Measurements from ENCODE around the gene AGRN. TPM values are rescaled to one million over a fixed set of nuclear protein-coding genes. Genes with fewer than 3 reads are reported as not detected.
A peak's percentile ranks its signal among the peaks of the same experiment; 100 is the strongest.
"Not testable (repeated sequence)": the region's sequence is repeated elsewhere in the genome, so short reads cannot be mapped to it uniquely, and the experiment has no call there.

AGRN gene
- total RNA-seq, 2 experiments from 2014 or later = 18.3 to 22.8 TPM

- H3K4me3 Mint-ChIP-seq = no peak overlapping the region
- H3K27ac Mint-ChIP-seq = no peak overlapping the region
- peaks cover 38% of the 10 kb centered on the region for H3K27me3 Mint-ChIP-seq
- no peak for DNase-seq
- ChIA-PET POLR2A (no interaction called here), CTCF (interaction anchor here (0.8 to 2.7 kb wide), 11 partner anchors 8 to 307 kb away, joined by 3 to 19 read pairs (median 7); partner anchors contain the start of genes ISG15 and NOC2L)
- no peaks in the 10 kb centered on the region for H3K4me1 Mint-ChIP-seq
- H3K9me3 Mint-ChIP-seq = peaks cover 2% of the 10 kb centered on the region
- peaks cover 4% of the 10 kb centered on the region for H3K36me3 Mint-ChIP-seq (ENCODE audit: low read depth)
These were observed 34.8 kb upstream of the AGRN start for GRCh38 chr1:985126-985525.

GRCh38 chr1:988061-988460 is 31.9 kb upstream of the AGRN start:
- CTCF ChIA-PET; POLR2A ChIA-PET; H3K4me3 Mint-ChIP-seq; H3K36me3 Mint-ChIP-seq (ENCODE audit: low read depth); H3K27ac Mint-ChIP-seq; DNase-seq; H3K9me3 Mint-ChIP-seq: not testable (repeated sequence)
- peaks cover 41% of the 10 kb centered on the region for H3K27me3 Mint-ChIP-seq
- peaks cover 14% of the 10 kb centered on the region for H3K4me1 Mint-ChIP-seq

GRCh38 chr1:991275-991674 is 28.6 kb upstream of the AGRN start:
- not testable (repeated sequence) for H3K9me3 Mint-ChIP-seq; H3K4me3 Mint-ChIP-seq; H3K36me3 Mint-ChIP-seq (ENCODE audit: low read depth); DNase-seq; H3K27ac Mint-ChIP-seq
- Mint-ChIP-seq H3K27me3 (peaks cover 42% of the 10 kb centered on the region), H3K4me1 (peaks cover 16% of the 10 kb centered on the region)
- ChIA-PET CTCF (interaction anchor here (0.8 kb wide), 1 partner anchor 15 kb away, joined by 3 read pairs; no protein-coding TSS in a partner anchor), POLR2A (interaction anchor here (1.3 kb wide), 1 partner anchor 22 kb away, joined by 4 read pairs; the partner anchor contains the start of gene ISG15)

- no peak for DNase-seq
- CTCF ChIA-PET = interaction anchor here (0.8 to 1.1 kb wide), 2 partner anchors 10 to 16 kb away, joined by 3 read pairs; no protein-coding TSS in a partner anchor
- peaks cover 8% of the 10 kb centered on the region for H3K36me3 Mint-ChIP-seq (ENCODE audit: low read depth)
- H3K27me3 Mint-ChIP-seq = peaks cover 40% of the 10 kb centered on the region
- peaks cover 9% of the 10 kb centered on the region for H3K9me3 Mint-ChIP-seq
- no peak overlapping the region for H3K4me3 Mint-ChIP-seq
- POLR2A ChIA-PET = interaction anchor here (1.3 kb wide), 1 partner anchor 21 kb away, joined by 4 read pairs; the partner anchor contains the start of gene ISG15
- H3K4me1 Mint-ChIP-seq = peaks cover 16% of the 10 kb centered on the region
- H3K27ac Mint-ChIP-seq = no peak overlapping the region
These were observed 28.0 kb upstream of the AGRN start for GRCh38 chr1:991895-992294.

- POLR2A ChIA-PET = interaction anchor here (1.3 kb wide), 1 partner anchor 21 kb away, joined by 4 read pairs; the partner anchor contains the start of gene ISG15
- Mint-ChIP-seq H3K9me3 (peaks cover 9% of the 10 kb centered on the region), H3K27me3 (peaks cover 44% of the 10 kb centered on the region), H3K36me3 (ENCODE audit: low read depth) (peaks cover 8% of the 10 kb centered on the region), H3K4me3 (no peak overlapping the region), H3K4me1 (peaks cover 16% of the 10 kb centered on the region), H3K27ac (no peak overlapping the region)
- CTCF ChIA-PET = interaction anchor here (1.0 to 1.2 kb wide), 3 partner anchors 10 to 88 kb away, joined by 3 read pairs; no protein-coding TSS in a partner anchor
- no peak for DNase-seq
These were observed 27.6 kb upstream of the AGRN start for GRCh38 chr1:992362-992761.

GRCh38 chr1:993379-993995 is 26.4 kb upstream of the AGRN start:
- Mint-ChIP-seq H3K4me1 (peaks cover 16% of the 10 kb centered on the region), H3K27ac (no peak overlapping the region)

GRCh38 chr1:994546-994945 is 25.4 kb upstream of the AGRN start:
- CTCF ChIA-PET = interaction anchor here (0.8 to 2.2 kb wide), 3 partner anchors 10 to 31 kb away, joined by 3 to 9 read pairs (median 6); partner anchors contain the start of gene PERM1
- H3K4me3 Mint-ChIP-seq; POLR2A ChIA-PET; H3K9me3 Mint-ChIP-seq; DNase-seq; H3K36me3 Mint-ChIP-seq (ENCODE audit: low read depth): not testable (repeated sequence)
- H3K27me3 Mint-ChIP-seq = peaks cover 34% of the 10 kb centered on the region
- H3K4me1 Mint-ChIP-seq = peaks cover 16% of the 10 kb centered on the region
- H3K27ac Mint-ChIP-seq = peak overlapping the region; percentile 44

More at GRCh38 chr1:993379-993995, 26.4 kb upstream of the AGRN start:
- DNase-seq = no peak
- peaks cover 43% of the 10 kb centered on the region for H3K27me3 Mint-ChIP-seq
- H3K36me3 Mint-ChIP-seq (ENCODE audit: low read depth) = peaks cover 7% of the 10 kb centered on the region
- peaks cover 9% of the 10 kb centered on the region for H3K9me3 Mint-ChIP-seq
- ChIA-PET POLR2A (interaction anchor here (1.1 kb wide), 1 partner anchor 20 kb away, joined by 4 read pairs; the partner anchor contains the start of gene ISG15), CTCF (interaction anchor here (0.7 to 1.2 kb wide), 4 partner anchors 9 to 89 kb away, joined by 3 to 5 read pairs (median 4); no protein-coding TSS in a partner anchor)
- H3K4me3 Mint-ChIP-seq = no peak overlapping the region

- peaks cover 22% of the 10 kb centered on the region for H3K4me1 Mint-ChIP-seq
- no peak overlapping the region for H3K4me3 Mint-ChIP-seq
- no peak overlapping the region for H3K27ac Mint-ChIP-seq
- ChIA-PET POLR2A (no interaction called here), CTCF (interaction anchor here (2.2 kb wide), 1 partner anchor 12 kb away, joined by 9 read pairs; no protein-coding TSS in a partner anchor)
- DNase-seq = no peak
- H3K9me3 Mint-ChIP-seq = peaks cover 7% of the 10 kb centered on the region
- H3K27me3 Mint-ChIP-seq = peaks cover 34% of the 10 kb centered on the region
- peaks cover 3% of the 10 kb centered on the region for H3K36me3 Mint-ChIP-seq (ENCODE audit: low read depth)
These were observed 24.0 kb upstream of the AGRN start for GRCh38 chr1:995665-996633.

- H3K36me3 Mint-ChIP-seq (ENCODE audit: low read depth) = peaks cover 3% of the 10 kb centered on the region
- DNase-seq = no peak
- H3K4me3 Mint-ChIP-seq = no peak overlapping the region
- H3K9me3 Mint-ChIP-seq = peaks cover 4% of the 10 kb centered on the region
- POLR2A ChIA-PET = interaction anchor here (1.3 kb wide), 1 partner anchor 17 kb away, joined by 9 read pairs; the partner anchor contains the start of gene ISG15
- H3K4me1 Mint-ChIP-seq = peaks cover 14% of the 10 kb centered on the region
- peaks cover 36% of the 10 kb centered on the region for H3K27me3 Mint-ChIP-seq
- CTCF ChIA-PET = no interaction called here
- H3K27ac Mint-ChIP-seq = no peak overlapping the region
These were observed 22.8 kb upstream of the AGRN start for GRCh38 chr1:996851-997712.

GRCh38 chr1:997713-997992 is 22.3 kb upstream of the AGRN start:
- Mint-ChIP-seq H3K27ac (no peak overlapping the region), H3K4me3 (no peak overlapping the region), H3K27me3 (peaks cover 34% of the 10 kb centered on the region), H3K36me3 (ENCODE audit: low read depth) (peaks cover under 1% of the 10 kb centered on the region), H3K4me1 (peaks cover 11% of the 10 kb centered on the region), H3K9me3 (peaks cover under 1% of the 10 kb centered on the region)
- POLR2A ChIA-PET = interaction anchor here (1.3 kb wide), 1 partner anchor 16 kb away, joined by 9 read pairs; the partner anchor contains the start of gene ISG15
- CTCF ChIA-PET = no interaction called here
- DNase-seq = no peak

- ChIA-PET POLR2A (interaction anchor here (1.3 kb wide), 1 partner anchor 15 kb away, joined by 9 read pairs; the partner anchor contains the start of gene ISG15), CTCF (no interaction called here)
- DNase-seq = no peak
- Mint-ChIP-seq H3K36me3 (ENCODE audit: low read depth) (no peaks in the 10 kb centered on the region), H3K9me3 (no peaks in the 10 kb centered on the region), H3K4me1 (peaks cover 8% of the 10 kb centered on the region), H3K27ac (no peak overlapping the region), H3K27me3 (peaks cover 36% of the 10 kb centered on the region), H3K4me3 (no peak overlapping the region)
These were observed 21.8 kb upstream of the AGRN start for GRCh38 chr1:997993-998744.

GRCh38 chr1:998745-998994 is 21.2 kb upstream of the AGRN start:
- H3K27me3 Mint-ChIP-seq = peaks cover 40% of the 10 kb centered on the region
- H3K4me3 Mint-ChIP-seq = no peak overlapping the region
- DNase-seq = no peak
- POLR2A ChIA-PET = no interaction called here
- CTCF ChIA-PET = no interaction called here
- no peaks in the 10 kb centered on the region for H3K9me3 Mint-ChIP-seq
- no peaks in the 10 kb centered on the region for H3K36me3 Mint-ChIP-seq (ENCODE audit: low read depth)
- H3K4me1 Mint-ChIP-seq = peaks cover 8% of the 10 kb centered on the region
- H3K27ac Mint-ChIP-seq = no peak overlapping the region
